ENCODE measurements around the gene TXNRD2.

The TXNRD2 gene

DNA sequence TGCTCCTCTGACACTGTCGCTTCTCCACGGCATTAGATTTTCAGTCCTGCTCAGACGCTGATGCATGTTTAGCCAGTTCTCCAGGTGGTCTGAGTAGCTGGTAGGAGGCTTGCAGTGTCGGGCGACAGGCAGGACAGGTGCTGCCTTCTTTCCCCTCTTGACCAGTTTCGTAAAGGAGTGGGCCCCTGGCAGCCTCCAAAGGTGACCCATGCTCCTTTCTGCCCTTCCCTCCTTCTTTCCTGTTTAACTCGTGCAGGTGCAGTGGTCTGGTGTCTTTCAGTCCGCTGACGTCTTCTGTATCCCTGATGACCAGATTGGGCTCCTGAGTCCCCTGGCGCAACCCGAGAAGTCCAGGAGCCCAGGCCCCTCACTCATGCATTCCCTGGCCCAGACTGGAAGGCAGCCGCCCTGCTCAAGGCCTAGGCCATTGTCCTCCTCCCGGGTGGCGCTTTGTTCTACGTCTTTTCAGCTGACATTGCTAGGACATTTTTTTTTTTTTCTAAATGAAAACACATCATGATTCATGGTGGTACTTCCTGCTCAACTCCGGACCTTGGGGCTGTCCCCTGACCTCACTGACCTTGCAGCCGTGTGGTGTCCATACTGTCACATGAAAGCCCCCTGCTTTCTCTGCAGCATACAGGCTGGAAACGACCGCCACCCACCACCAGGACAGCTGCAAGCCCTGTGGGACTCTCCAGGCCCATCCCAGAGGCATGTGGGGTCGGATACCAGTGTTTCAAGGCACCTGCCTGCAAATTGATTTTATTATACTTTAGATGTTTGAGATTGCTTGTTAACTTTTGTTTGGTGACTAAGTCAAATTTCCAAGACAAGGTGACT lies 25.5 kb upstream of the TXNRD2 start:
- DNase-seq = no peak

DNA sequence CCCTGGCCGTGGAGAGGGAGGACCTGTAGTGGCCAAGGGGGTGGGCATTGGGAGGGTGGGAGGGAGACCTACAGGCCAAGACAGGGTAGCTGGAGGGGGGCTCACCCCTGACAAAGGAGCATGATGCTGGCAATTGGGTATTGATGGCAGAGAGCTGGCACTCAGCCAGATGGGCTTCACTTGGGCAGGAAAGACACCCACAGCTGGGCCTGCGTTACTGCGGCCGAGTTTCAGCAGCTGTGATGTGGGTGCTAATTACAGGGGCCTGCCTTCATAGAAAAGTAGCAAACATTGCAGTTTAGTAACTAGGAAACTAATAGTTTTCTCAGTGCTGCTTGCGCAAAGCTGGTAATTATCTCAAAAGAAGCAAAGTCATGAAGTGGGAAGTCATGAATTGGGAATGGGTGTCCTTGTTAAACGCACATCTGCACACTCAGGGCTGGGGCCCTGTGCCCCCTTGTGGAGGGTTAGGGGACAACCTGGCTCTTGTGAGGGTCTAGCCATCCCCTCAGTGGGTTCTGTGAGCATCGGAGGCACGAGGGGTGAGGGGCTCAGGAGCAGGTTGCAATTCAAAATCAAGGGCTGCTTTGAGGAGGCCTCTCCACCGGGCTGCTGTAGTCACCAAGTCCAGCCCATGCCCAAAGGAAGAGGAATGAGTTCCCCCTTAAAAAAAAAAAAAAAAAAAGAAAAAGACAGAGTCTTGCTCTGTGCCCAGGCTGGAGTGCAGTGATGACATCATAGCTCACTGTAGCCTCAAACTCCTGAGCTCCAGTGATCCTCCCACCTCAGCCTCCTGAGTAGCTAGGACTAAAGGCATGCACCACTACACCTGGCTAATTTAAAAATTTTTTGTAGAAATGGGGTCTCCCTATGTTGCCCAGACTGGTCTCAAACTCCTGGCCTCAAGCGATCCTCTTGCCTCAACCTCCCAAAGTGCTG lies 24.4 kb upstream of the TXNRD2 start:
- no peak for DNase-seq

DNA sequence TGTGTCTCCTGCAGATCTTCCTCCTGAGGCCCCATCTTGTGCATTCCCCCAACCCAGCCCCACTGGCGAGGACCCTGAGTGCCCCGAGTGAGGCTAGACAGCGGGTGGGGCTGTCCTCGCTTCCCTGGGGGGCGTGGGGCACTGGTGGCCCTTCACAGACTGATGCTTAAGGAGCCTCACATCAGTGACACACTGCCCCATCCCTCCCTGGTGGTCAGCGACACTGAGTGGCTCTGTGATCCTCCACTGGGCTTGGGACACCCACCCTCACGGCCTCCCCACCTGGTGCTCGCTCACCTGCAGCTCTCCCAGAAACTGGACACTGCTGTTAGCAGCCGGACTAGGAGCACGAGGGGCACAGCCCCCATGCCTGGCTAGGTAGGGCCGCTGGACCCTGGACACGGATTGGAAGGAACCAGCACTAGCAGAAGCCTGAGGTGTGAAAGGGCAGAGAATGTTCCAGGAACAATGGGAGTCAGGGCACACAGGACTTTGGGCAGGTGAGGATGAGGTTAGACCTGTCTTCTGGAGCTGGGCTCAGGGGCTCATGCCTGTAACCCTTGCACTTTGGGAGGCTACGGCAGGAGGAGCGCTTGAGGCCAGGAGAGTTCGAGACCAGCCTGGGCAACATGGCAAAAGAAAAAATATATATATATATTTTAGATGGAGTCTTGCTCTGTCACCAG lies 23.2 kb upstream of the TXNRD2 start:
- DNase-seq = no peak

DNA sequence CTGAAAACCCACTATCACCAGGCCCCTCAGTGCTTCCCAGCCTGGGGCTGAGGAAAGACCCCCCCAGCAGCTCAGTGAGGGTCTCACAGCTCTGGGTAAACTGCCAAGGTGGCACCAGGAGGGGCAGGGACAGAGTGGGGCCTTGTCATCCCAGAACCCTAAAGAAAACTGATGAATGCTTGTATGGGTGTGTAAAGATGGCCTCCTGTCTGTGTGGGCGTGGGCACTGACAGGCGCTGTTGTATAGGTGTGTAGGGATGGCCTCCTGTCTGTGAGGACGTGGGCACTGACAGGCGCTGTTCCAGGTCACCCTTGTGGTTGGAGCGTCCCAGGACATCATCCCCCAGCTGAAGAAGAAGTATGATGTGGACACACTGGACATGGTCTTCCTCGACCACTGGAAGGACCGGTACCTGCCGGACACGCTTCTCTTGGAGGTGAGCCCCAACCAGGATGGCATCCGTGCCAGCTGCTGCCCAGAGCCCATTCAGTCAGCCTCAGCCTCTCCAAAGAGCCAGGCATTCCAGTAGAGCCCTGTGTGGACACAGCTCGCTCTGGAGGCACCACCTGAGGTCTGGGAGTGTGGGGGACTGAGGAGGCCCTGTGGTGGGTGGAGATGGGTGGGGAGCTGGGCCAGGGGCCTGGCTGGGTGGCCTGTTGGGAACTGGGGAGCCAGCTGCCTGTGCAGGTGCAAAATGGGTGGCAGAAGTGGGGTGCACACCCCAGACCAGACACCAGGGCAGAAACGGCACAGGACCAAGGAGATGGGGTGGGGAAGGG lies 22.4 kb upstream of the TXNRD2 start:
- no peak for DNase-seq

DNA sequence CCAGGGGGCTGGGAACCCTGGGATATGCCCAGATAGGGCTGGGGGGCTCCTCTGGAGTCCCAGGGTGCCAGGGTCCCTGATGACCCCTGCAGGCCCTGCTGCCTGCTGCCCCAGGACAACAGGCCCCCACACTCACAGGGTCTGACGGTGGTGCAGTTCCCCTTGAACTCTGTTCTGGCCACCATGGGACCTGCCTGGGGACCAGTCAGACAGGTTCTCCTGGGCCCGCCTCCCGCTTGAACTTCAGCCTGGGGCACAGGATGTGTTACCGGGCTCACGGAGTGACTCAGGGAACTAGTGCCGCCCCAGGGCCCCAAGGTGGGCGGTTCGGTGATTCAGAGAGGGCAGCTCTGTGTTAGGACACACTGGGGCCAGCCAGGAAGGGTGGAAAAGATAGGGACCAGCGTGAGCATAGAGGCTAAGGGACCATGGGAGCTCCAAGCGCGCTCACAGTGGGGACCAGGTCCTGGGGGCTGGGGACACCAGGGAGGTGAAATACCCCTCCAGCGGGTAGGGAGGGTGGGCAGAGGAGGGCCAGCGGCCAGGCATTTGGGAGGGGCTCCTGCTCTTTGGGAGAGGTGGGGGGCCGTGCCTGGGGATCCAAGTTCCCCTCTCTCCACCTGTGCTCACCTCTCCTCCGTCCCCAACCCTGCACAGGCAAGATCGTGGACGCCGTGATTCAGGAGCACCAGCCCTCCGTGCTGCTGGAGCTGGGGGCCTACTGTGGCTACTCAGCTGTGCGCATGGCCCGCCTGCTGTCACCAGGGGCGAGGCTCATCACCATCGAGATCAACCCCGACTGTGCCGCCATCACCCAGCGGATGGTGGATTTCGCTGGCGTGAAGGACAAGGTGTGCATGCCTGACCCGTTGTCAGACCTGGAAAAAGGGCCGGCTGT lies 21.5 kb upstream of the TXNRD2 start:
- no peak for DNase-seq

- peak; percentile 56 for DNase-seq
Observed at GRCh38 chr22:19962246-19962908, 20.8 kb upstream of the TXNRD2 start.

GRCh38 chr22:19961868-19962245 lies 20.2 kb upstream of the TXNRD2 start:
- no peak for DNase-seq

DNA sequence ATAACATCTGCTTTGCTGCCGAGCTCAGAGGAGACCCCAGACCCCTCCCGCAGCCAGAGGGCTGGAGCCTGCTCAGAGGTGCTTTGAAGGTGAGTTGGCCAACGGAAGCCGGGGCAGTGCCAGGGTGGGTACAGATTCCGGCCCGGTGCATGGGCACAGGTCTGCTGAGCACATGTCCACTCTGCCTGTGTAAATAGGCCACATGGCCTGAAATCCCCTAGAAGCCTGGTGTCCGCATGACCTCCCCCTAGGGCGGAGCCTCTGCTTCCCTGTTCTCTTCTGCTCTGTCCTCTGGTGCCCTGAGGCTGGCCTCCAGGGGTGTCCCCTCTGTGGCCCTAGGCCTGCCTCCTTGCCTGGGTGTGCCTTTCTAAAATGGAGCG lies 19.6 kb upstream of the TXNRD2 start:
- no peak for DNase-seq

DNA sequence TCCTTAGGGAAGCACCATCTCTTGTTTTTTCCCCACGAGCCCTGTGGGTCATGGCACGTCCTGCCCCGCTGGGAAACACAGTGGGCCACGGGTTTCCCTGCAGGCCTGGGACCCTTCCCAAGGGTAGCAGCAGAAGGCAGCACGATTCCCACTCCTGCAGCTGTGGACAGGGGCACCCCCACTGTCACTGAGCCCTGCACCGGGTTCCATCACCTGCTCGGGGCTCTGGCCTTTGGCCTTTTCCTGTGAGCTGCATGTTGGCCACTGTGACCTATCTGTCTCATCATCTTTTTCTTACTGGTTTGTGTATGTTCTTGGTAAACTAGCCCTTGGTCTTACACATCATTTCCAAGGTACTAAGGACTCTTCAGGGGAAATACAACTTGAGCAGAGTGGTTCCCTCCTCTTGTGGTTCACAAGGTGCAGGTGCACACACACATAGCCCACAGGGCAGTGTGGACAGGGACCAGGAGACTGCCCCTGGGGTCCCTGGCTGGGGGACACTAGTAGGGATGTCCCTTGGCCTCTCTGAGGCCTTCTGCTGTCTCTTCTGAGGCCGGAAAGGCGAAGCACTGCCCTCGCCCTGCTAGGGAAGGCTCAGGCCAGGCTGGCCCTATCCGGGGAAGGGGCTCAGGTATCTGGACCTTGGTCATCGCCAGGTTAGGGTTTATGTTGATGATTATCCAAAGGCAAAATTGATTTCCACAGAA lies 19.0 kb upstream of the TXNRD2 start:
- no peak for DNase-seq

DNA sequence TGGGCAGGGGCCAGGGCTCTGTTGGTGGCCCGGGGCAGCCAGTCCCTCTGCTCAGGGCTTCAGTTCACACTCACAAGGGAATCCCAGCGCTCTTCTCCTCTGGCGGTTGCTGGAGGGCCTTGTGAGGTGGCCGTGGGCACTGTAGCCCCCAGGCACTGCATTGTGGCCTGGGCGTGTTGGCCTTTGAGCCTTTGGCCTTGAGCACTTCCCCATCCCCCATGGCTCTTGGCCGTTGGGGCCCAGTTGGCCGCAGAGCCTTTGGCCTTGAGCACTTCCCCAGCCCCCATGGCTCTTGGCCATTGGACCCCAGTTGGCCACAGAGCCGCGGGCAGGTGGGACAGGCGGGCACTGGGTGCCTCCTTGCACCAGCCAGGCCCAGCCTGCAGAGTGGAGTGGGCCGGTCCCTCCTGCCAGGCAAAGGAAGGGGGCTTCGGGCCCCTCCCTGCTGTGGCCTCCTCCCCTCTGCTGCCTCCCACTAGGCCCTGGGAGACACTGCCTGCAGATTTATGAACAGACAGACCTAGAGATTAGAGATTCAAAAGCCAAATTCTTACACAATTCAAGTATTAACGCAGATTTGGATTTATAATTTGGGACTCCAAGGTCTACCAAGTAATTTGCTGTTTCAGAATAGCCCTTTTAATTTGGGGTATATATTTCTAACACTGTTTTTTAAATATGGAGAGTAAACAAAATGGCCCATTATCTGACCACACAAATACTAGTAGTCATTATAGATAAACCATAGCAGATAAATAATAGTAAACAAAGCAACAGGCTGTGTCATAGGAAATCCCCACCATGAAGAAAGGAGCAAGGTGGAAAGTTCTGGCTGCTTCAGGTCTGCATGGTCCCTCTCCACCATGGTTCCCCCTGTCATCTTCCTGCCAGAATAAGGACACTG lies 18.2 kb upstream of the TXNRD2 start:
- DNase-seq = no peak

DNA sequence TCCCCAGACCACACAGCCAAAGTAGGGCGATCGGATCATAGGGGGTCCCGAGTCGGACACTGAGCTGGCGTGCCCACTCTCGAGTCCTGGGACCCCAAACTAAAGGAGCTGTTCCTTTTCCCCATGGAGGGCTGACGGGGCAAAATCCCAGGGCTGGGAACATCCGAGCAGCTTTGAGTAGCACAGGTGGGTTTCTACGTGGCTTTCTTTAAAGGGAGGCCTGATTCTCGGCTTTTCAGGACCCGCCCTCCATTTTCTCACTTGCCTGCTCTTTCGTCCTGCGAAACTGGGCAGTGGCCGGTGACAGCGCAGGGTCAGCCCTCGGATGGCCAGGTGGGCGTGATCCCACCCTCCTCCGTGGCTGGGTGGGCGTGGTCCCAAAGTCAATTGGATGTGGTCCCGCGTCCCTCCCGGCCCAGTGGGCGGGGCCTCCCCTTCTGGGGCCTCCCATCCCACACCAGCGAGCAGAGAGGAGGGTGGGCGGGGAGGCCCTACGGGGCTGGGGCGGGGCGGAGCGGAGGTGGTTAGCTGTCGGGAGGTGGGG lies 17.5 kb upstream of the TXNRD2 start:
- DNase-seq = peak; percentile 51

DNA sequence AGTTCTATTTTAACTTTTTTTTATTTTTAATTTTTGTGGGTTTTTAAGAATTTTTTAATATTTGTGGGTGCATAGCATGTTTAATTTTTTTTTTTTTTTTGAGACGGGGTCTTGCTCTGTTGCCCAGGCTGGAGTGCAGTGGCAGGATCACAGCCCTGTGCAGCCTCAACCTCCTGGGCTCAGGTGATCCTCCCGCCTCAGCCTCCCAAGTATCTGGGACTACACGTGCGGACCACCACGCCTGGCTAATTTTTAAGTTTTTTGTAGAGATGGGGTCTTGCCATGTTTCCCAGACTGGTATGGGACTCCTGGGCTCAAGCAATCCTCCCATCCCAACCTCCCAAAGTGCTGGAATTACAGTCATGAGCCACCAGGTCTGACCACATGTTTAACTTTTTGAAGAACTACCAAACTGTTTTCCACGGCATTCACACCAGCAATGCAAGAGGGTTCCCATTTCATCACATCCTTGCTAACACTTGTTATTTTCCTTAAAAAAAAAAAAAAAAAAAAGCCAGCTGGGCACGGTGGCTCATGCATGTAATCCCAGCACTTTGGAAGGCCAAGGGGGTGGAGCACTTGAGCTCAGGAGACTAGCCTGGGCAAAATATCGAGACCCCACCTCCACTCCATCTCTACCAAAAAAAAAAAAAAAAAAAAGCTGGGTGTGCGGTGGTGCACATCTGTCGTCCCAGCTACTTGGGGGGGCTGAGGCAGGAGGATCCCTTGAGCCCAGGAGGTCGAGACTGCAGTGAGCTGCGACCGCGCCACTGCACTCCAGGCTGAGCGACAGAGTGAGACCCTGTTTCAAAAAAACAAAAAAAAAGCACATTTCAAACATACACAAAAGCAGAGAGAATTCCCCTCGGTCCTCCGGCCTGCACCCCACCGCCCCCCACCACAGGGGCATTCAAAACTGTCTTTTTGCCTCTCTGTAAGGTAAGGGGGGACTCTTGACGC lies 16.7 kb upstream of the TXNRD2 start:
- peak; percentile 57 for DNase-seq

GRCh38 chr22:19957445-19957844 lies 15.8 kb upstream of the TXNRD2 start:
- no peak for DNase-seq

DNA sequence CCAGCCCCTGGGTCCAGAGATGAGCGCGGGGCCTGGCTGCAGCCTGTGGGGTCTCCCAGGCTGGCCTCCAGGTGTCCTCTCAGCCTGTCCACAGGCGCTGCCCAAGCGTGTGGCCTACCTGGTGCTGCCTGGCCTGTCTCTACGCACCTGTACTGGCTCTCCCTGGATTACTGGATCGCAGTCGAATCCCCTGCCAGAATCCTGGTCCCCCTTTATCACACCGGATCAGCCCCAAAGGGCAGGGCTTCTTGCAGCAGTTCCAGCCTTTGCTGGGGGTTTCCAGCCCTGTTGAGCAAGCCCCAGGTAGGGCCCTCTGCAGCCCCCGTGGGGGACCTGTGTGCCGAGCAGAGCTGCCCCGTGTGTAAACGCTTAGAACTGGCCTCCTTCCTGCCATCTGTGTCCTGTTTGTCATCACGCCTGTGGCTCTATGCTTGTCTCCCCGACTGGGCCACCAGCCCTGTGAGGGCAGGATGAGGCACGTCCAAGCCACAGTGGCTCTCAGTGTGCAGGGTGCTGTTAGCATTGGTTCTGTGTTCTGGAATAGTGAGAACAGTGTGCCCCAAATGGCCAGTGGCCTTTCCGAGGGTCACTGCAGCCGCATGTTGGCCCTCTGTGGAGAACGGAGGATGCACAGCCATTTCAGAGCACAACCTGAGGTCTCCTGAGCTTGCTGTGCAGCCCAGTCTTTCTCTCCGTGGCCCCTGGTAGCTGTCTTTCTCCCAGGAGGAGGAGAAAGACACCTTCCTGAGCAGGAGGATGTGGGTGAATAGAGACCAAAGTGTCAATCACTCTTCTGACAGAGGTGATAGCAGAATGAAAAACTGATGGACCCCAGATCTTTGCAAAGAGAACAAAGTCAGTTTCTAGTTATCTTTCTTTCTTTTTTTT lies 13.9 kb upstream of the TXNRD2 start:
- no peak for DNase-seq

DNA sequence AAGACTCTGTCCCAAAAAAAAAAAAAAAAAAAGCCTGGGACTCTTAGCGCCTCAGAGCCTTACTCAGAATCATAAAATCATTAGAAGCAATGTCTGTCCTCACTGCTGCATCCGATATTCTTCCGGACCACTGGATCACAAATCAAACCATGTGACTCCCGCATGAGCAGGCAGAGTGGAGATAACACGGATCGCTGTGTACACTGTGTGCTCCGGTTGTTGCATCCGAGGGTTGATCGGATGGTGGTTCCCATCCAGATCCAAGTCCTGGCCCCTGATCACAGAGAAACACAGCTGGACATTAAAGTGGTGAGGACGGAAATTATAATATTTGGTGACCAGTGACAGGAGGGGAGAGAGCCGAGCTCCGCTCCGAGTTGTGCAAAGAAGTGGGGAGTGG lies 9.7 kb upstream of the TXNRD2 start:
- no peak for DNase-seq

DNA sequence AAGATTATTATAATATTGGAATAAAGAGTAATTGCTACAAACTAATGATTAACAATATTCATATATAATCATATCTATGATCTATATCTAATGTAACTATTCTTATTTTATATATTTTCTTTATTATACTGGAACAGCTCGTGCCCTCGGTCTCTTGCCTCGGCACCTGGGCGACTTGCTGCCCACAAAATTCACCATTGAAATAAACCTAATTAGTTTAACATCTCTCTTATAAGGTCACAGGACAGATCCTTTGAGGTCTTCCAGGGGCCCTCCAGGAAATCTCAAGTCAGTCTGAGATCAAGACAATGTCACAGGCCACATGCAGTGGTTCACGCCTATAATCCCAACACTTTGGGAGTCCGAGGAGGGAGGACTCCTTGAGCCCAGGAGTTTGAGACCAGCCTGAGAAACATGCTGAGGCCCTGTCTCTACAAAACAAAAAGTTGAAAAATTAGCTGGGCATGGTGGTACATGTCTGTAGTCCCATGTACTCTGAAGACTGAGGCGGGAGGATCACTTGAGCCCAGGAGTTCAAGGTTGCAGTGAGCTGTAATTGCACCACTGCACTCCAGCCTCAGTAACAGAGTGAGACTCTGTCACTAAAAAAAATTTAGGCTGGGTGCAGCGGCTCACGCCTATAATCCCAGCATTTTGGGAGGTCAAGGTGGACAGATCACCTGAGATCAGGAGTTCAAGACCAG lies 6.6 kb upstream of the TXNRD2 start:
- no peak for DNase-seq

Measured in fibroblast of skin of abdomen (primary cell).